ENCODE measurements around the gene HRH2. TPM values are rescaled to one million over a fixed set of nuclear protein-coding genes. Genes with fewer than 3 reads are reported as not detected.

HRH2 gene
- 1 to 10 TPM in 2 of 4 donors, under 1 TPM in 2; 0.13 to 3.5 (median 1.3) TPM for total RNA-seq

- H3K4me3 ChIP-seq (ENCODE audit: low read depth, poor library complexity, severe bottlenecking): peak within 1 kb of the TSS; percentile 15
- DNase-seq (ENCODE audit: low spot score in 2 of 2): peak in 1 of 2 donors; percentile 21
- intact Hi-C loops (cut with DNase I; ENCODE audit: low total_unique reads): no loop called here
- WGBS, 2 donors: 2% methylated on average over 29 to 54 of the region's 58 CpGs
- no peak for TF ChIP-seq CTCF (IDR thresholded peaks at IDR 0.05)
- no peak for TF ChIP-seq POLR2A (IDR thresholded peaks at IDR 0.05)
These were observed at the start of gene HRH2 for GRCh38 chr5:175657593-175658271. HRH2 (plus strand) TSS chr5:175658071; CDS start chr5:175683234, 25,163 bp downstream.

- no peak for DNase-seq (ENCODE audit: low spot score in 2 of 2)
- no peak overlapping the region for H3K4me3 ChIP-seq (ENCODE audit: low read depth, poor library complexity, severe bottlenecking)
- TF ChIP-seq CTCF (IDR thresholded peaks at IDR 0.05): no peak
- no peak for TF ChIP-seq POLR2A (IDR thresholded peaks at IDR 0.05)
- intact Hi-C loops (cut with DNase I; ENCODE audit: low total_unique reads): loop anchor here (10.0 kb wide), 1 partner anchor 455 kb away; no protein-coding TSS in a partner anchor
- 84 to 86% methylated on average over 11 of the region's 11 CpGs for WGBS, 2 donors
These were observed 48.3 kb upstream of the HRH2 start for GRCh38 chr5:175609526-175609925.

- TF ChIP-seq CTCF (IDR thresholded peaks at IDR 0.05) (no peak), POLR2A (IDR thresholded peaks at IDR 0.05) (no peak)
- DNase-seq (ENCODE audit: low spot score in 2 of 2): no peak
- H3K4me3 ChIP-seq (ENCODE audit: low read depth, poor library complexity, severe bottlenecking): no peak overlapping the region
- intact Hi-C loops (cut with DNase I; ENCODE audit: low total_unique reads): no loop called here
- whole genome bisulfite sequencing, 2 donors: 75% methylated on average over 5 of the region's 5 CpGs
These were observed 47.5 kb upstream of the HRH2 start for GRCh38 chr5:175610381-175610780.

- no peak for DNase-seq (ENCODE audit: low spot score in 2 of 2)
- intact Hi-C loops (cut with DNase I; ENCODE audit: low total_unique reads): no loop called here
- H3K4me3 ChIP-seq (ENCODE audit: low read depth, poor library complexity, severe bottlenecking): no peak overlapping the region
- 56 to 81% methylated on average over 3 of the region's 3 CpGs for WGBS, 2 donors
- TF ChIP-seq CTCF (IDR thresholded peaks at IDR 0.05) (no peak), POLR2A (IDR thresholded peaks at IDR 0.05) (no peak)
These were observed 47.0 kb upstream of the HRH2 start for GRCh38 chr5:175610898-175611297.

GRCh38 chr5:175614223-175614815 is 43.6 kb upstream of the HRH2 start:
- intact Hi-C loops (cut with DNase I; ENCODE audit: low total_unique reads): no loop called here
- 68 to 76% methylated on average over 7 of the region's 7 CpGs for WGBS, 2 donors
- no peak for DNase-seq (ENCODE audit: low spot score in 2 of 2)
- TF ChIP-seq CTCF (IDR thresholded peaks at IDR 0.05): no peak
- TF ChIP-seq POLR2A (IDR thresholded peaks at IDR 0.05): no peak
- H3K4me3 ChIP-seq (ENCODE audit: low read depth, poor library complexity, severe bottlenecking): no peak overlapping the region

Measured in lower leg skin (tissue), 4 donors.